GM12878 (cell line): Measurements from ENCODE around the gene USP37. TPM values are rescaled to one million over a fixed set of nuclear protein-coding genes. Genes with fewer than 3 reads are reported as not detected.

ENCODE experiments used
- ATF7 ChIP-seq: fragments of 450-650 bp; IDR thresholded peaks from 2 replicates; pipeline ENCODE4 v1.6.1; 2016; ENCODE audit warnings: low read depth, mild to moderate bottlenecking
- BCL11A ChIP-seq: IDR thresholded peaks from 2 replicates; pipeline ENCODE4 v1.6.1; 2011; ENCODE audit warnings: low read depth, low read length
- BMI1 ChIP-seq: fragments of 450-650 bp; IDR thresholded peaks from 2 replicates; pipeline ENCODE4 v1.6.1; 2016; ENCODE audit warnings: mild to moderate bottlenecking, moderate library complexity, borderline replicate concordance
- CREB1 ChIP-seq: IDR thresholded peaks from 2 replicates; pipeline ENCODE4 v1.6.1; 2012; ENCODE audit warnings: low read depth, mild to moderate bottlenecking, inconsistent platforms
- ELK1 ChIP-seq: IDR thresholded peaks from 2 replicates; pipeline ENCODE4 v1.6.1; 2012; ENCODE audit warnings: low read depth, low read length, improper control_type of control experiment
- ESRRA ChIP-seq: IDR thresholded peaks from 2 replicates; pipeline ENCODE4 v1.6.1; 2012; ENCODE audit warnings: mild to moderate bottlenecking, low read length, improper control_type of control experiment
- HDGF ChIP-seq: fragments of 450-650 bp; IDR thresholded peaks from 2 replicates; pipeline ENCODE4 v1.6.1; 2016; ENCODE audit warnings: antibody characterized with exemption
- MAX ChIP-seq: IDR thresholded peaks from 2 replicates; pipeline ENCODE4 v1.6.1; 2012; ENCODE audit warnings: low read depth, low read length, improper control_type of control experiment
- MYB ChIP-seq: fragments of 150-350 bp; IDR thresholded peaks from 2 replicates; pipeline ENCODE4 v1.6.1; 2014; ENCODE audit warnings: mild to moderate bottlenecking, low read depth, low read length, borderline replicate concordance
- MYC ChIP-seq: IDR thresholded peaks from 2 replicates; pipeline ENCODE4 v1.6.1; 2011; ENCODE audit warnings: mild to moderate bottlenecking, low read length, moderate library complexity, inconsistent platforms; ENCODE audit not compliant: insufficient read depth, insufficient replicate concordance, insufficient read length, severe bottlenecking
- NFIC ChIP-seq: IDR thresholded peaks from 2 replicates; pipeline ENCODE4 v1.6.1; 2012; ENCODE audit warnings: low read depth, mild to moderate bottlenecking, inconsistent platforms, low read length, moderate library complexity
- NFXL1 ChIP-seq: fragments of 450-650 bp; IDR thresholded peaks from 2 replicates; pipeline ENCODE4 v1.6.1; 2017; ENCODE audit warnings: antibody characterized with exemption, mild to moderate bottlenecking, borderline replicate concordance
- NR2F1 ChIP-seq: fragments of 450-650 bp; conservative IDR thresholded peaks from 2 replicates; pipeline ENCODE4 v1.6.1; 2017; ENCODE audit warnings: mild to moderate bottlenecking
- STAT1 ChIP-seq: fragments of 450-650 bp; conservative IDR thresholded peaks from 2 replicates; pipeline ENCODE4 v1.6.1; 2014; ENCODE audit warnings: antibody characterized with exemption, mild to moderate bottlenecking
- TARDBP ChIP-seq: IDR thresholded peaks from 2 replicates; pipeline ENCODE4 v1.6.1; 2016; ENCODE audit warnings: borderline replicate concordance
- TBL1XR1 ChIP-seq: IDR thresholded peaks from 2 replicates; pipeline ENCODE4 v1.6.1; 2012; ENCODE audit warnings: low read depth, low read length, improper control_type of control experiment
- TCF3 ChIP-seq: IDR thresholded peaks from 2 replicates; pipeline ENCODE4 v1.6.1; 2012; ENCODE audit warnings: low read depth, mild to moderate bottlenecking, low read length, borderline replicate concordance; ENCODE audit not compliant: insufficient read depth
- ZNF384 ChIP-seq: IDR thresholded peaks from 2 replicates; pipeline ENCODE4 v1.6.1; 2012; ENCODE audit warnings: low read depth, mild to moderate bottlenecking, low read length, improper control_type of control experiment, borderline replicate concordance
- polyA plus RNA-seq, 11 experiments: library from polyadenylated mRNA; depleted of rRNA in 4 of 11; unstranded in 6 of 11; stranded (reverse) in 5 of 11; fragments of >200 nt; fragmentation: Nextera tagmentation in 4 of 11; fragmentation: Illumina TruSeq in 1 of 11; extraction: Ambion mirVana in 4 of 11; extraction: Trizol in 1 of 11; gene quantifications; 1 replicate in 1 of 11; 2 replicates in 10 of 11; pipeline versions ENCODE4 v1.2.1 to v1.2.3, GENCODE V29; 2011 to 2016; ENCODE audit warnings: inconsistent platforms in 2 of 11, missing spikeins in 2 of 11, low read depth in 1 of 11
- total RNA-seq, 4 experiments: library from RNA; depleted of rRNA in 3 of 4; stranded (reverse); fragments of >200 nt in 3 of 4; fragmentation: Illumina TruSeq in 1 of 4; extraction: Trizol in 1 of 4; gene quantifications; 2 replicates each; pipeline versions ENCODE4 v1.2.1 to v1.2.3, GENCODE V29; 2013 to 2021
- TF ChIP-seq, protein P1 (sequence below): IDR thresholded peaks from 2 replicates; pipeline ENCODE4 v1.6.1; 2012; ENCODE audit warnings: low read depth, low read length, improper control_type of control experiment
- TF ChIP-seq, protein P2 (sequence below): fragments of 450-650 bp; formaldehyde crosslinking; IDR thresholded peaks from 2 replicates; pipeline ENCODE4 v1.4.0; 2020; ENCODE audit warnings: mild to moderate bottlenecking, moderate library complexity

Gene USP37
- total and polyA plus RNA-seq, 10 of the 15 experiments (the other 5 are each of a cell fraction or from before 2014, with no cell fraction given) = 2.8 to 16.0 (median 10.4) TPM

- TF ChIP-seq ELK1 (no peak), NR2F1 (no peak), ATF7 (peak; percentile 93), ZNF384 (no peak), CREB1 (no peak), NFIC (no peak; the same call in 1 of the 2 replicates), BCL11A (no peak), TARDBP (no peak), STAT1 (no peak), TCF3 (no peak), TBL1XR1 (no peak), MAX (no peak), NFXL1 (no peak), ESRRA (no peak), HDGF (0 out of 2 replicates have a peak, but pooled peaks have one; percentile 24), MYC (no peak), BMI1 (no peak), MYB (no peak)
- TF ChIP-seq, protein P1, sequence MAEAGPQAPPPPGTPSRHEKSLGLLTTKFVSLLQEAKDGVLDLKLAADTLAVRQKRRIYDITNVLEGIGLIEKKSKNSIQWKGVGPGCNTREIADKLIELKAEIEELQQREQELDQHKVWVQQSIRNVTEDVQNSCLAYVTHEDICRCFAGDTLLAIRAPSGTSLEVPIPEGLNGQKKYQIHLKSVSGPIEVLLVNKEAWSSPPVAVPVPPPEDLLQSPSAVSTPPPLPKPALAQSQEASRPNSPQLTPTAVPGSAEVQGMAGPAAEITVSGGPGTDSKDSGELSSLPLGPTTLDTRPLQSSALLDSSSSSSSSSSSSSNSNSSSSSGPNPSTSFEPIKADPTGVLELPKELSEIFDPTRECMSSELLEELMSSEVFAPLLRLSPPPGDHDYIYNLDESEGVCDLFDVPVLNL = no peak
- TF ChIP-seq, protein P2, sequence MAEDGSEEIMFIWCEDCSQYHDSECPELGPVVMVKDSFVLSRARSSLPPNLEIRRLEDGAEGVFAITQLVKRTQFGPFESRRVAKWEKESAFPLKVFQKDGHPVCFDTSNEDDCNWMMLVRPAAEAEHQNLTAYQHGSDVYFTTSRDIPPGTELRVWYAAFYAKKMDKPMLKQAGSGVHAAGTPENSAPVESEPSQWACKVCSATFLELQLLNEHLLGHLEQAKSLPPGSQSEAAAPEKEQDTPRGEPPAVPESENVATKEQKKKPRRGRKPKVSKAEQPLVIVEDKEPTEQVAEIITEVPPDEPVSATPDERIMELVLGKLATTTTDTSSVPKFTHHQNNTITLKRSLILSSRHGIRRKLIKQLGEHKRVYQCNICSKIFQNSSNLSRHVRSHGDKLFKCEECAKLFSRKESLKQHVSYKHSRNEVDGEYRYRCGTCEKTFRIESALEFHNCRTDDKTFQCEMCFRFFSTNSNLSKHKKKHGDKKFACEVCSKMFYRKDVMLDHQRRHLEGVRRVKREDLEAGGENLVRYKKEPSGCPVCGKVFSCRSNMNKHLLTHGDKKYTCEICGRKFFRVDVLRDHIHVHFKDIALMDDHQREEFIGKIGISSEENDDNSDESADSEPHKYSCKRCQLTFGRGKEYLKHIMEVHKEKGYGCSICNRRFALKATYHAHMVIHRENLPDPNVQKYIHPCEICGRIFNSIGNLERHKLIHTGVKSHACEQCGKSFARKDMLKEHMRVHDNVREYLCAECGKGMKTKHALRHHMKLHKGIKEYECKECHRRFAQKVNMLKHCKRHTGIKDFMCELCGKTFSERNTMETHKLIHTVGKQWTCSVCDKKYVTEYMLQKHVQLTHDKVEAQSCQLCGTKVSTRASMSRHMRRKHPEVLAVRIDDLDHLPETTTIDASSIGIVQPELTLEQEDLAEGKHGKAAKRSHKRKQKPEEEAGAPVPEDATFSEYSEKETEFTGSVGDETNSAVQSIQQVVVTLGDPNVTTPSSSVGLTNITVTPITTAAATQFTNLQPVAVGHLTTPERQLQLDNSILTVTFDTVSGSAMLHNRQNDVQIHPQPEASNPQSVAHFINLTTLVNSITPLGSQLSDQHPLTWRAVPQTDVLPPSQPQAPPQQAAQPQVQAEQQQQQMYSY (CRISPR knock-in tag) = no peak
Observed at GRCh38 chr2:218569661-218570500, 1.7 kb upstream of the USP37 start (continued).
